ENCODE results near the gene ZNF738. TPM values are rescaled to one million over a fixed set of nuclear protein-coding genes. Genes with fewer than 3 reads are reported as not detected.
A peak's percentile ranks its signal among the peaks of the same experiment; 100 is the strongest.
"Not testable (repeated sequence)": the region's sequence is repeated elsewhere in the genome, so short reads cannot be mapped to it uniquely, and the experiment has no call there.

ZNF738 gene
- total RNA-seq = 1.5 TPM

GRCh38 chr19:21358768-21359451, at the start of gene ZNF738:
TSS of gene ZNF738 (plus strand) at chr19:21359000. CDS start at chr19:21359141, 141 bp downstream.
- H3K27me3 ChIP-seq = no peaks in the 10 kb centered on the region
- no peaks in the 10 kb centered on the region for H3K9me3 ChIP-seq
- no peaks in the 10 kb centered on the region for H3K36me3 ChIP-seq
- DNase-seq (ENCODE audit: low spot score in 2 of 2) = peak; percentile 79 to 95
- intact Hi-C loops (cut with DNase I) = loop anchor here (2.0 to 5.0 kb wide), 2 partner anchors 30 to 38 kb away; partner anchors contain the start of genes ZNF493 and ZNF708
- TF ChIP-seq CTCF (IDR thresholded peaks at IDR 0.05) = no peak
- no peaks in the 10 kb centered on the region for H3K4me1 ChIP-seq
- peak within 1 kb of the TSS; percentile 64 to 76 for H3K27ac ChIP-seq
- peak within 1 kb of the TSS; percentile 66 to 85 for H3K4me3 ChIP-seq

GRCh38 chr19:21312807-21313206, 46.0 kb upstream of the ZNF738 start:
- H3K4me3 ChIP-seq; DNase-seq (ENCODE audit: low spot score in 2 of 2); H3K27me3 ChIP-seq; intact Hi-C loops (cut with DNase I); H3K27ac ChIP-seq; H3K4me1 ChIP-seq; H3K9me3 ChIP-seq: not testable (repeated sequence)
- peaks cover 0 to 19% of the 10 kb centered on the region in 2 donors for H3K36me3 ChIP-seq

GRCh38 chr19:21314676-21315075, 44.1 kb upstream of the ZNF738 start:
- TF ChIP-seq CTCF (IDR thresholded peaks at IDR 0.05) = no peak

GRCh38 chr19:21317821-21318220, 41.0 kb upstream of the ZNF738 start:
- Histone ChIP-seq H3K27ac (no peak overlapping the region), H3K4me3 (no peak overlapping the region), H3K4me1 (peaks cover 0 to 3% of the 10 kb centered on the region in 2 donors), H3K36me3 (peaks cover 0 to 6% of the 10 kb centered on the region in 2 donors), H3K27me3 (no peaks in the 10 kb centered on the region), H3K9me3 (no peaks in the 10 kb centered on the region)
- no peak for TF ChIP-seq CTCF (IDR thresholded peaks at IDR 0.05)
- intact Hi-C loops (cut with DNase I) = no loop called here
- no peak for DNase-seq (ENCODE audit: low spot score in 2 of 2)

More at GRCh38 chr19:21314676-21315075, 44.1 kb upstream of the ZNF738 start:
- peaks cover 0 to 12% of the 10 kb centered on the region in 2 donors for H3K36me3 ChIP-seq
- H3K27ac ChIP-seq = no peak overlapping the region
- intact Hi-C loops (cut with DNase I) = no loop called here
- H3K9me3 ChIP-seq = no peaks in the 10 kb centered on the region
- H3K4me3 ChIP-seq = no peak overlapping the region
- H3K27me3 ChIP-seq = no peaks in the 10 kb centered on the region
- DNase-seq (ENCODE audit: low spot score in 2 of 2) = no peak
- H3K4me1 ChIP-seq = no peaks in the 10 kb centered on the region

GRCh38 chr19:21321134-21321533, 37.7 kb upstream of the ZNF738 start:
- H3K27ac ChIP-seq = no peak overlapping the region
- no peak for DNase-seq (ENCODE audit: low spot score in 2 of 2)
- no peaks in the 10 kb centered on the region for H3K9me3 ChIP-seq
- no peak for TF ChIP-seq CTCF (IDR thresholded peaks at IDR 0.05)
- H3K4me1 ChIP-seq = peaks cover 0 to 3% of the 10 kb centered on the region in 2 donors
- intact Hi-C loops (cut with DNase I) = loop anchor here (5.0 to 10.0 kb wide), 2 partner anchors 176 to 1084 kb away; partner anchors contain the start of gene ZNF431
- H3K36me3 ChIP-seq = peaks cover under 1 to 12% of the 10 kb centered on the region in 2 donors
- H3K27me3 ChIP-seq = no peaks in the 10 kb centered on the region
- H3K4me3 ChIP-seq = no peak overlapping the region

GRCh38 chr19:21321996-21322395, 36.8 kb upstream of the ZNF738 start:
- Histone ChIP-seq H3K27ac (no peak overlapping the region), H3K4me3 (no peak overlapping the region), H3K4me1 (peaks cover 0 to 3% of the 10 kb centered on the region in 2 donors), H3K9me3 (no peaks in the 10 kb centered on the region), H3K36me3 (peaks cover 4 to 17% of the 10 kb centered on the region in 2 donors), H3K27me3 (no peaks in the 10 kb centered on the region)
- no peak for TF ChIP-seq CTCF (IDR thresholded peaks at IDR 0.05)
- no peak for DNase-seq (ENCODE audit: low spot score in 2 of 2)
- intact Hi-C loops (cut with DNase I) = loop anchor here (5.0 to 10.0 kb wide), 2 partner anchors 177 to 1085 kb away; partner anchors contain the start of gene ZNF431

Measured in ascending aorta (tissue), 2 donors.